Astrocyte (in vitro differentiated cells and primary cell): Measurements from ENCODE around the gene CDK14.

Experiments used
- EZH2 ChIP-seq: IDR thresholded peaks from 2 replicates; pipeline ENCODE4 v1.6.1; 2012; ENCODE audit warnings: mild to moderate bottlenecking, low read length, inconsistent platforms; ENCODE audit not compliant: insufficient read depth
- TF ChIP-seq, protein P1 (sequence below): IDR thresholded peaks from 2 replicates; pipeline ENCODE4 v1.5.1; 2011; ENCODE audit warnings: low read depth, mild to moderate bottlenecking, inconsistent platforms, low read length, moderate library complexity; ENCODE audit not compliant: insufficient read depth

DNA sequence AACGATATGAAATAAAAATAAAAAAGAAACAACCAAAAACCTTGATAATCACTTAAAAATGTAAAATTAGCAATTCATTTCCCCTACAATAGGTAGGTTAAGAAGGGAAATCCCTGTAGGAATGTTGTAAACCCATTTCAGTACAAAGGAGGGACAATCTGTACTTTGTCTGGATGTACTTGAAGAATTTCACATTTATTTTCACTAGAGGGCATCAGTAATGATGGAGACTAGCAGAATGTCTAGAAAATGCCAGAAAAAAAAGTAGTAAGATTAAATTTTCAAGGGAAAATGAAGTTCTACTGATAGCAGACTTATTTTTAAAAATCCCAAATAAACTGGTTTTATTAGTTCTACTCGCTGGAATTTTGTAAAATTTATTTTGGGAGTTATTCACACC lies 459.1 kb downstream of the CDK14 start:
- TF ChIP-seq, protein P1, sequence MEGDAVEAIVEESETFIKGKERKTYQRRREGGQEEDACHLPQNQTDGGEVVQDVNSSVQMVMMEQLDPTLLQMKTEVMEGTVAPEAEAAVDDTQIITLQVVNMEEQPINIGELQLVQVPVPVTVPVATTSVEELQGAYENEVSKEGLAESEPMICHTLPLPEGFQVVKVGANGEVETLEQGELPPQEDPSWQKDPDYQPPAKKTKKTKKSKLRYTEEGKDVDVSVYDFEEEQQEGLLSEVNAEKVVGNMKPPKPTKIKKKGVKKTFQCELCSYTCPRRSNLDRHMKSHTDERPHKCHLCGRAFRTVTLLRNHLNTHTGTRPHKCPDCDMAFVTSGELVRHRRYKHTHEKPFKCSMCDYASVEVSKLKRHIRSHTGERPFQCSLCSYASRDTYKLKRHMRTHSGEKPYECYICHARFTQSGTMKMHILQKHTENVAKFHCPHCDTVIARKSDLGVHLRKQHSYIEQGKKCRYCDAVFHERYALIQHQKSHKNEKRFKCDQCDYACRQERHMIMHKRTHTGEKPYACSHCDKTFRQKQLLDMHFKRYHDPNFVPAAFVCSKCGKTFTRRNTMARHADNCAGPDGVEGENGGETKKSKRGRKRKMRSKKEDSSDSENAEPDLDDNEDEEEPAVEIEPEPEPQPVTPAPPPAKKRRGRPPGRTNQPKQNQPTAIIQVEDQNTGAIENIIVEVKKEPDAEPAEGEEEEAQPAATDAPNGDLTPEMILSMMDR: no peak
- no peak for TF ChIP-seq EZH2
